Fibroblast of villous mesenchyme (primary cell): ENCODE data around the gene NEK6. TPM values are rescaled to one million over a fixed set of nuclear protein-coding genes. Genes with fewer than 3 reads are reported as not detected.

Experiments used
- DNase-seq: peaks from one replicate; pipeline ENCODE4 v3.0.0-alpha.2; 2010; ENCODE audit warnings: low read depth
- H3K4me3 ChIP-seq: 2 replicates; pipeline ENCODE4 v1.5.1; 2011; ENCODE audit warnings: low read depth, mild to moderate bottlenecking, low read length
- total RNA-seq: library from RNA; depleted of rRNA; stranded (reverse); fragments of >200 nt; gene quantifications from 2 replicates; pipeline ENCODE4 v1.2.3, GENCODE V29; 2012
- TF ChIP-seq, protein P1 (sequence below): IDR thresholded peaks from 2 replicates; pipeline ENCODE4 v1.5.1; 2012; ENCODE audit warnings: low read depth, mild to moderate bottlenecking, low read length; ENCODE audit not compliant: insufficient read depth

The NEK6 gene
- total RNA-seq, 1 donor: 41.9 TPM

- TF ChIP-seq, protein P1, sequence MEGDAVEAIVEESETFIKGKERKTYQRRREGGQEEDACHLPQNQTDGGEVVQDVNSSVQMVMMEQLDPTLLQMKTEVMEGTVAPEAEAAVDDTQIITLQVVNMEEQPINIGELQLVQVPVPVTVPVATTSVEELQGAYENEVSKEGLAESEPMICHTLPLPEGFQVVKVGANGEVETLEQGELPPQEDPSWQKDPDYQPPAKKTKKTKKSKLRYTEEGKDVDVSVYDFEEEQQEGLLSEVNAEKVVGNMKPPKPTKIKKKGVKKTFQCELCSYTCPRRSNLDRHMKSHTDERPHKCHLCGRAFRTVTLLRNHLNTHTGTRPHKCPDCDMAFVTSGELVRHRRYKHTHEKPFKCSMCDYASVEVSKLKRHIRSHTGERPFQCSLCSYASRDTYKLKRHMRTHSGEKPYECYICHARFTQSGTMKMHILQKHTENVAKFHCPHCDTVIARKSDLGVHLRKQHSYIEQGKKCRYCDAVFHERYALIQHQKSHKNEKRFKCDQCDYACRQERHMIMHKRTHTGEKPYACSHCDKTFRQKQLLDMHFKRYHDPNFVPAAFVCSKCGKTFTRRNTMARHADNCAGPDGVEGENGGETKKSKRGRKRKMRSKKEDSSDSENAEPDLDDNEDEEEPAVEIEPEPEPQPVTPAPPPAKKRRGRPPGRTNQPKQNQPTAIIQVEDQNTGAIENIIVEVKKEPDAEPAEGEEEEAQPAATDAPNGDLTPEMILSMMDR: no peak
- DNase-seq: no peak
Observed at GRCh38 chr9:124265551-124265950, 7.8 kb downstream of the NEK6 start.

DNA sequence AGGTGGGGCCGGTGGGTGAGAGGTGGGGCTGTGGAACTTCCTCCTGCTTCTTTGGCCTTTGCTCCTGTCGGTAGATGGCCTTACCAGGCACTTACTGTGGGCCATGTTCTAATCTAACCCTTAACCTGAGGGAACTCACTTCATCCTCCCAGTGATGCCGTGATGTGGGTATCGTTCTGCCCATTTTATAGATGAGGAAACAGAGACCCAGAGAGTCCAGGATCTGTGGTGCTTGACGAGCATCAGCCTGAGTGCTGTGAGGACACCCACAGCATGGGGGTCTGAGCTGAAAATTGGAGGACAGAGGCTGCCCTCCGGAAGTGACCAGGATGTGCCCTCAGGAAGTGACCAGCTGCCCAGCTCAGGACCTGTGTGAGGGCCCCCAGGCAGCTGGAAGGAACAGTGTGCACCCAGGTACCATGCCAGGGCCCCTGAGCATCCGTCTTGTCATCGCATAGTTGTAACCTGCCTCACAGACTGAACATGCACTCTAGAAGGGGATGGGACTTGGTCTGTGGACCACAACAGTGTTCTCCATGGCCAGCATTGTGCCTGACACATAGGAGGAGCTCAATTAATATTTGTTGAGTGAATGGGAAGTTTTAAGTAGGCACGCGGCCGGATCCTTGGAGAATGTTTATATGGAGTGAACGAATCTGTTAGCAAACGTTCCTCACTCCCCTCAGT is 8.5 kb downstream of the NEK6 start:
- DNase-seq: no peak
- no peak overlapping the region for H3K4me3 ChIP-seq
- TF ChIP-seq, protein P1: no peak

More at GRCh38 chr9:124265551-124265950, 7.8 kb downstream of the NEK6 start:
- no peak overlapping the region for H3K4me3 ChIP-seq

- no peak for DNase-seq
- TF ChIP-seq, protein P1: no peak
- H3K4me3 ChIP-seq: no peak overlapping the region
Observed at GRCh38 chr9:124266826-124267201, 9.1 kb downstream of the NEK6 start.

DNA sequence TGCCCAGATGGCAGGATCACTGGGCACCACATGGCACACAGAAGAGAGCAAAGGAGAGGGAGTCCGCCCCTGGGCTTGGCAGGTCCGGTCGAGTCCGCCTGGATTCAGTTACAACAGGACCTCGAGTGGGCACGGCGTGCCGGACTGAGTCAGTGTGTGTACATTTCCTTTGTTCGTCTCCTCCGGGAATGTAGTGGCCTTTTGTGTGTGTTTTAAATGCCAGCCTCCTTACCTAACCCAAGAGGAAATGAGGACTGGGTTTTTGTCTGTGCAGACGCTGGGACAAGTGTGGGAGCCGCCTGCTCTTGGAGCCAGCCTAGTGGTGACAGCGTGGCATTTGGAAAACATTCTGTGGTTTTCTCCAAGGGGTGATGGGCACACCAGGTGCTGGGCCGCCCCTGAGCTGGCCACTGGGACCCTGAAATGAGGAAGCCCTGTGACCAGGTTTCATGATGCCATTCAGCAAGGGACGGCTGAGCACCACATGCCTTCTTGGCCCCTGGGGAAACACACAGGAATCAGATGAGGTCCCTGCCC is 9.6 kb downstream of the NEK6 start:
- H3K4me3 ChIP-seq: no peak overlapping the region
- TF ChIP-seq, protein P1: no peak

GRCh38 chr9:124268248-124268647 is 10.5 kb downstream of the NEK6 start:
- DNase-seq: no peak
- TF ChIP-seq, protein P1: no peak
- no peak overlapping the region for H3K4me3 ChIP-seq

More for the DNA sequence above, 9.6 kb downstream of the NEK6 start:
- DNase-seq: peak; percentile 51

- TF ChIP-seq, protein P1: no peak
- no peak for DNase-seq
- H3K4me3 ChIP-seq: no peak overlapping the region
Observed at GRCh38 chr9:124268661-124269060, 10.9 kb downstream of the NEK6 start.
